Osteoblast (primary cell): Measurements from ENCODE around the gene ITPA. TPM values are rescaled to one million over a fixed set of nuclear protein-coding genes. Genes with fewer than 3 reads are reported as not detected.
"Not testable (repeated sequence)": the region's sequence is repeated elsewhere in the genome, so short reads cannot be mapped to it uniquely, and the experiment has no call there.

ENCODE experiments used
- DNase-seq: peaks from one replicate; pipeline ENCODE4 v3.0.0; 2011; ENCODE audit warnings: low spot score, mixed read lengths; ENCODE audit not compliant: insufficient read length; ENCODE audit errors: missing footprints
- H2AFZ ChIP-seq: 2 replicates; pipeline ENCODE4 v1.6.0; 2011; ENCODE audit warnings: mild to moderate bottlenecking, low read length
- H3K27ac ChIP-seq: 2 replicates; pipeline ENCODE4 v1.5.1; 2011; ENCODE audit warnings: mild to moderate bottlenecking, low read depth, low read length, moderate library complexity
- H3K27me3 ChIP-seq: 2 replicates; pipeline ENCODE4 v1.6.0; 2012; ENCODE audit warnings: mild to moderate bottlenecking, control low read depth, inconsistent platforms, low read length, moderate library complexity; ENCODE audit not compliant: insufficient read depth
- H3K36me3 ChIP-seq: 2 replicates; pipeline ENCODE4 v1.5.1; 2011; ENCODE audit warnings: mild to moderate bottlenecking, low read length, control low read depth, moderate library complexity; ENCODE audit not compliant: insufficient read depth
- H3K4me1 ChIP-seq: 2 replicates; pipeline ENCODE4 v1.5.1; 2011; ENCODE audit warnings: mild to moderate bottlenecking, low read length, control low read depth, moderate library complexity; ENCODE audit not compliant: insufficient read depth
- H3K4me2 ChIP-seq: 2 replicates; pipeline ENCODE4 v1.6.0; 2011; ENCODE audit warnings: mild to moderate bottlenecking, low read length; ENCODE audit not compliant: insufficient read depth
- H3K4me3 ChIP-seq: fragments of 200-600 bp; sonication (generic); 3 replicates; pipeline ENCODE4 v1.5.1; 2012; ENCODE audit warnings: mild to moderate bottlenecking, low read length, inconsistent platforms; ENCODE audit not compliant: insufficient read depth
- H3K79me2 ChIP-seq: 2 replicates; pipeline ENCODE4 v1.6.0; 2012; ENCODE audit warnings: mild to moderate bottlenecking, low read length, control low read depth, inconsistent platforms; ENCODE audit not compliant: insufficient read depth
- H3K9me3 ChIP-seq: 2 replicates; pipeline ENCODE4 v1.5.1; 2011; ENCODE audit warnings: low read depth, low read length, control low read depth
- H4K20me1 ChIP-seq: 2 replicates; pipeline ENCODE4 v1.6.0; 2012; ENCODE audit warnings: mild to moderate bottlenecking, low read length, control low read depth; ENCODE audit not compliant: insufficient read depth
- CTCF ChIP-seq: IDR thresholded peaks from 2 replicates; pipeline ENCODE4 v1.5.1; 2011; ENCODE audit warnings: mild to moderate bottlenecking, low read depth, low read length, moderate library complexity; ENCODE audit errors: extremely low read depth
- total RNA-seq: library from RNA; depleted of rRNA; stranded (reverse); fragments of >200 nt; gene quantifications from 2 replicates; pipeline ENCODE4 v1.2.3, GENCODE V29; 2012

ITPA gene
- total RNA-seq, 1 donor: 34.0 TPM

GRCh38 chr20:3181270-3181669 is 28.0 kb upstream of the ITPA start:
- Histone ChIP-seq H3K4me1 (no peaks in the 10 kb centered on the region), H3K4me3 (no peak overlapping the region), H3K27ac (no peak overlapping the region), H3K27me3 (no peaks in the 10 kb centered on the region), H3K79me2 (no peaks in the 10 kb centered on the region), H4K20me1 (no peaks in the 10 kb centered on the region), H2AFZ (no peak overlapping the region), H3K36me3 (no peaks in the 10 kb centered on the region), H3K4me2 (no peak overlapping the region), H3K9me3 (no peaks in the 10 kb centered on the region)
- no peak for DNase-seq
- no peak for TF ChIP-seq CTCF

- not testable (repeated sequence) for H3K36me3 ChIP-seq, H2AFZ ChIP-seq, H3K4me2 ChIP-seq, H3K27me3 ChIP-seq, H3K79me2 ChIP-seq, H3K4me3 ChIP-seq, H3K27ac ChIP-seq, DNase-seq, H4K20me1 ChIP-seq, H3K4me1 ChIP-seq, H3K9me3 ChIP-seq
Measured at GRCh38 chr20:3182429-3182828, 26.9 kb upstream of the ITPA start.

GRCh38 chr20:3183896-3184612 is 25.2 kb upstream of the ITPA start:
- DNase-seq: no peak
- Histone ChIP-seq H3K4me1 (no peaks in the 10 kb centered on the region), H4K20me1 (no peaks in the 10 kb centered on the region), H3K9me3 (no peaks in the 10 kb centered on the region), H3K79me2 (no peaks in the 10 kb centered on the region), H3K4me2 (no peak overlapping the region), H3K4me3 (no peak overlapping the region), H3K27ac (no peak overlapping the region), H3K27me3 (no peaks in the 10 kb centered on the region), H2AFZ (no peak overlapping the region), H3K36me3 (no peaks in the 10 kb centered on the region)
- no peak for TF ChIP-seq CTCF

- not testable (repeated sequence) for H3K79me2 ChIP-seq, H3K4me2 ChIP-seq, H4K20me1 ChIP-seq, H3K4me3 ChIP-seq, DNase-seq, H3K9me3 ChIP-seq, H3K27ac ChIP-seq, H3K4me1 ChIP-seq, H3K27me3 ChIP-seq, H2AFZ ChIP-seq
- H3K36me3 ChIP-seq: peaks cover 36% of the 10 kb centered on the region
Measured at GRCh38 chr20:3187861-3188260, 21.4 kb upstream of the ITPA start.

GRCh38 chr20:3188823-3189413 is 20.4 kb upstream of the ITPA start:
- Histone ChIP-seq H3K36me3 (peaks cover 44% of the 10 kb centered on the region), H3K27ac (no peak overlapping the region), H3K79me2 (no peaks in the 10 kb centered on the region), H3K4me1 (no peaks in the 10 kb centered on the region), H3K27me3 (no peaks in the 10 kb centered on the region), H4K20me1 (no peaks in the 10 kb centered on the region), H3K4me2 (no peak overlapping the region), H3K9me3 (no peaks in the 10 kb centered on the region), H2AFZ (no peak overlapping the region), H3K4me3 (no peak overlapping the region)
- TF ChIP-seq CTCF: no peak
- no peak for DNase-seq
